GM21786 (cell line): ENCODE results near the gene LCN12.

Experiments used
- ATAC-seq: cut with Tn5 transposase; IDR thresholded peaks from one replicate; pipeline ENCODE4 v1.9.1; 2021; ENCODE audit not compliant: unreplicated experiment

Gene LCN12

GRCh38 chr9:136926749-136927148 is 25.3 kb upstream of the LCN12 start:
- no peak for ATAC-seq

GRCh38 chr9:136927343-136928271 is 24.5 kb upstream of the LCN12 start:
- no peak for ATAC-seq

GRCh38 chr9:136928591-136928990 is 23.5 kb upstream of the LCN12 start:
- ATAC-seq: no peak

- ATAC-seq: no peak
These were observed 22.1 kb upstream of the LCN12 start for GRCh38 chr9:136930014-136930413.

- ATAC-seq: no peak
These were observed 20.4 kb upstream of the LCN12 start for GRCh38 chr9:136931611-136932130.

- no peak for ATAC-seq
These were observed 17.8 kb upstream of the LCN12 start for GRCh38 chr9:136934277-136934676.

- no peak for ATAC-seq
These were observed 16.4 kb upstream of the LCN12 start for GRCh38 chr9:136935651-136936050.

- ATAC-seq: no peak
These were observed 15.4 kb upstream of the LCN12 start for GRCh38 chr9:136936645-136937170.

GRCh38 chr9:136937186-136938001 is 14.7 kb upstream of the LCN12 start:
- ATAC-seq: no peak

GRCh38 chr9:136939431-136939995 is 12.6 kb upstream of the LCN12 start:
- no peak for ATAC-seq

GRCh38 chr9:136939996-136940525 is 12.0 kb upstream of the LCN12 start:
- ATAC-seq: no peak

GRCh38 chr9:136940526-136941230 is 11.4 kb upstream of the LCN12 start:
- no peak for ATAC-seq

GRCh38 chr9:136941231-136942111 is 10.6 kb upstream of the LCN12 start:
- ATAC-seq: no peak

GRCh38 chr9:136942112-136942880 is 9.8 kb upstream of the LCN12 start:
- ATAC-seq: no peak

- no peak for ATAC-seq
These were observed 9.2 kb upstream of the LCN12 start for GRCh38 chr9:136942881-136943230.

- ATAC-seq: no peak
These were observed 8.5 kb upstream of the LCN12 start for GRCh38 chr9:136943291-136944211.

- ATAC-seq: peak; percentile 25
These were observed 7.9 kb upstream of the LCN12 start for GRCh38 chr9:136944212-136944518.
